ENCODE results near the gene LPAR2. TPM values are rescaled to one million over a fixed set of nuclear protein-coding genes. Genes with fewer than 3 reads are reported as not detected.
A peak's percentile ranks its signal among the peaks of the same experiment; 100 is the strongest.

LPAR2 gene
- polyA plus RNA-seq, 1 donor (not counting 4 experiments of a cell fraction or from before 2014, with no cell fraction given) = 7.3 TPM

DNA sequence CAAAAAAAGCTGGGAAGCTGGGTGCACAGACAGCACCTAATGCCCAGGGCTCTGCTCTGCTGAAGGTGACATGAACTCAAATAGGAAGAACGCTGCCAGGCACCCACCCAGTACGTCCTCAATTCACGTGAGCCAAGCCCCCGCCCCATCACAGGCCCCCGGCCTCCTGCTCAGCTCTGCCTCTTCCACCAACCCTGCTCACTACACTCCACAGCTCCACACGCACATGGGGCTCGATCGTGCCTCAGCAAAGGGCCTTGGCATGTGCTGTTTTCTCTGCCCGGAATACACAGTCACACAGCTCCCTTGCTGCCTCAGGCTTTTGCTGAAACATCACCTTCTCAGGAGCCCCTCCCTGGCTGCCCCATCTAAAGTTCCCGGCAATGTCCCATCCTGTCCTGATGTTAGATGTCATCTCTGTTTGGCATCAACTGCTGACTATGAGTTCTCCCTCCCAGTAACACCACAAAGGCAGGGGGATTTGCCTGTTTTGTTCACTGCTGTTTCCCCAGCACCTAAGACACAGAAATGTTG, 33.2 kb upstream of the LPAR2 start:
- Histone ChIP-seq H3K4me3 (ENCODE audit: control insufficient read depth in 2 of 3, extremely low read depth in 1 of 3, insufficient read depth in 2 of 3, low read depth in 1 of 3, low read length in 3 of 3) (no peak overlapping the region), H3K9ac (ENCODE audit: control insufficient read depth, extremely low read depth, insufficient read depth, low read length) (no peak overlapping the region), H3K36me3 (ENCODE audit: control insufficient read depth in 2 of 2, extremely low read depth in 1 of 2, insufficient read depth in 2 of 2, low read length in 2 of 2) (peaks cover 28 to 30% of the 10 kb centered on the region in 2 experiments), H3K27ac (ENCODE audit: control insufficient read depth, insufficient read depth, low read length) (no peak overlapping the region), H3K9me3 (ENCODE audit: control insufficient read depth, low read depth, low read length) (no peaks in the 10 kb centered on the region), H3K4me2 (ENCODE audit: control insufficient read depth, extremely low read depth, insufficient read depth, low read depth, low read length) (peak overlapping the region; percentile 77), H3K79me2 (ENCODE audit: control insufficient read depth, insufficient read depth, low read length) (peaks cover 35% of the 10 kb centered on the region), H4K20me1 (ENCODE audit: control insufficient read depth, extremely low read depth, insufficient read depth, low read length) (peaks cover 6% of the 10 kb centered on the region), H2AFZ (ENCODE audit: control insufficient read depth, low read length) (no peak overlapping the region), H3K27me3 (ENCODE audit: control insufficient read depth, extremely low read depth, insufficient read depth, low read length) (no peaks in the 10 kb centered on the region), H3K9me1 (ENCODE audit: control insufficient read depth, extremely low read depth, insufficient read depth, low read length) (no peaks in the 10 kb centered on the region), H3K4me1 (ENCODE audit: control insufficient read depth, extremely low read depth, insufficient read depth, low read length) (peaks cover 16% of the 10 kb centered on the region)
- dilution Hi-C loops (cut with MboI; ENCODE audit: extremely low pct_ligation_motif_present, low sequenced_read_pairs) = no loop called here
- DNase-seq (ENCODE audit: low read depth, low spot score) = no peak
- FAIRE-seq = no peak
- TF ChIP-seq EZH2 (IDR thresholded peaks at IDR 0.05; ENCODE audit: low read length) = no peak
- TF ChIP-seq CTCF (optimal IDR thresholded peaks at IDR 0.05 in 1 of 3, IDR thresholded peaks at IDR 0.05 in 1 of 3, conservative IDR thresholded peaks at IDR 0.05 in 1 of 3; ENCODE audit: extremely low read depth in 1 of 3, insufficient read depth in 2 of 3, low read length in 3 of 3) = no peak

DNA sequence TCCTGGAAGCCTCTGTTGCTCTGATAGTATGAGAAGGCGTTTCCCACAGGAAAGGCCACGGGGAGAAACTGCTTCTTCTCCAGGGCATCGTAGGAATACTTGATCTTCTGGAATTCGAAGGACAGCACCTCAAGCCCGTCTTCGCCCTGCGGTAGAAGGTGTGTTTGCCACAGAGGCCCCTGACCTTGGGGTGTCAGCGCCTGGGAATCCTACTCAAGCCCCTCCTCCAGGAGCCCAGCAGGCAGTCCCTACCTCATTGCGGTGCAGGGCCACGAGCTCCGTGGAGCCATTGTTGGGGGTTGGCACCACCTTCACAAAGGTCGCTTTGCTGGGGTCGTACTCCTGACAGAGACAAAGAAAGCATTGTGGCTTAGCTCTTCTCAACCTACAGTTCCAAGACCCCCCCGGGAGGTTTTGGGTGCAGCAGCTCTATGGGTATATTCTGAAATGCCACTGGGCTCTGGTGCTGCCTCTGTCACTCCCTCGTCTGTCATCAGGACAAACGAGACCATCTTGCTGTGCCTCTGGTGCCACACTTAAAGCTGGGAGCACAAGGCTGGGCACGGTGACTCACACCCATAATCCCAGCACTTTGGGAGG, 31.7 kb upstream of the LPAR2 start:
- DNase-seq (ENCODE audit: low read depth, low spot score) (no peak), FAIRE-seq (no peak)
- Histone ChIP-seq H3K79me2 (ENCODE audit: control insufficient read depth, insufficient read depth, low read length) (peaks cover 35% of the 10 kb centered on the region), H3K9me3 (ENCODE audit: control insufficient read depth, low read depth, low read length) (no peaks in the 10 kb centered on the region), H3K4me2 (ENCODE audit: control insufficient read depth, extremely low read depth, insufficient read depth, low read depth, low read length) (no peak overlapping the region), H3K4me1 (ENCODE audit: control insufficient read depth, extremely low read depth, insufficient read depth, low read length) (peaks cover 16% of the 10 kb centered on the region), H2AFZ (ENCODE audit: control insufficient read depth, low read length) (no peak overlapping the region), H3K36me3 (ENCODE audit: control insufficient read depth in 2 of 2, extremely low read depth in 1 of 2, insufficient read depth in 2 of 2, low read length in 2 of 2) (peaks cover 32 to 40% of the 10 kb centered on the region in 2 experiments), H3K27ac (ENCODE audit: control insufficient read depth, insufficient read depth, low read length) (no peak overlapping the region), H3K4me3 (ENCODE audit: control insufficient read depth in 2 of 3, extremely low read depth in 1 of 3, insufficient read depth in 2 of 3, low read depth in 1 of 3, low read length in 3 of 3) (no peak overlapping the region), H3K27me3 (ENCODE audit: control insufficient read depth, extremely low read depth, insufficient read depth, low read length) (no peaks in the 10 kb centered on the region), H3K9ac (ENCODE audit: control insufficient read depth, extremely low read depth, insufficient read depth, low read length) (no peak overlapping the region), H4K20me1 (ENCODE audit: control insufficient read depth, extremely low read depth, insufficient read depth, low read length) (peaks cover 6% of the 10 kb centered on the region), H3K9me1 (ENCODE audit: control insufficient read depth, extremely low read depth, insufficient read depth, low read length) (no peaks in the 10 kb centered on the region)
- TF ChIP-seq EZH2 (IDR thresholded peaks at IDR 0.05; ENCODE audit: low read length) = no peak
- no peak for TF ChIP-seq CTCF (optimal IDR thresholded peaks at IDR 0.05 in 1 of 3, IDR thresholded peaks at IDR 0.05 in 1 of 3, conservative IDR thresholded peaks at IDR 0.05 in 1 of 3; ENCODE audit: extremely low read depth in 1 of 3, insufficient read depth in 2 of 3, low read length in 3 of 3)
- dilution Hi-C loops (cut with MboI; ENCODE audit: extremely low pct_ligation_motif_present, low sequenced_read_pairs) = no loop called here

Measured in keratinocyte (primary cell).